COLO829 (cell line): ENCODE data around the gene USP43.
"Not testable (repeated sequence)": the region's sequence is repeated elsewhere in the genome, so short reads cannot be mapped to it uniquely, and the experiment has no call there.

Source experiments
- DNase-seq: peaks from one replicate; pipeline ENCODE4 v3.0.0; 2012; ENCODE audit warnings: low spot score

Gene USP43

DNA sequence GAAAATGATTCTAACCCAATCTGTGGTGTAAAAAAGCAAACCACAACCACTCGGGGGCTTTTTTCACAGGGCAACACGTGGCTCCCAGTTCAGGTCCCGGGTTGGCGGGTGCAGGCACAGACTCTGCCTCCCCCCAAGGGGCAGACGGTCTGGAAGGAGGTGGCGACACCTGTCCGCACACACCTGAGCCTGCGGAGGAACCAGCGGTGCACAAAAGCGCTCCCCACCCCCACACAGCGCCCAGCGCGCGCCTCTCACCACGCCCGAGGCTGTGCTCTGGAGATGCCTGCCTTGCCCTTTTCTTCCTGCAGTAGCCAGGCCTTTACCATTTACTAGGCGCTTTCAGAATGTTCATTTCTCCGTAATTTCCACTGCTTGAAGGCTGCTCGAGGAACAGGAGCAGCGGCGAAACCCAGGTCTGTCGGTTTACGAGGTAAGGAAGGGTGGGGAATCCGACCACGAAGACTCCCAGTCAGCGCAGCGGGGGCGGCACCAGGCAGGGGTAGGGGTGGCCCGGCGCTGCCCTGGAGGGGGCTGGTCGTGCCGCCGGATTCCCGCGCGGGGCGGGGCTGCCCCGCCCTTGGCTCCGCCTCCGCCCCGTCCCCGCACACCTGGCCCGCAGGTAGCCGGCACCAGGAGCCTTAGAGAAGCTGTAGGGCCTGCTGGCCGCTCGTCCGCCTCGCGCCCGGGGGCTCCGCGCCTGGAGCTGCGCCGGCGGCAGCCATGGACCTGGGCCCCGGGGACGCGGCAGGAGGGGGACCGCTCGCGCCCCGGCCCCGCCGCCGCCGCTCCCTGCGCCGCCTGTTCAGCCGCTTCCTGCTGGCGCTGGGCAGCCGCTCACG is at the start of gene USP43:
Gene USP43, plus strand, starts transcription at position 608 of the 842 bp plus-strand sequence. Its CDS starts 116 bp downstream, at position 724.
- DNase-seq, result no peak

GRCh38 chr17:9597638-9598037 is 47.7 kb upstream of the USP43 start:
- DNase-seq, result not testable (repeated sequence)

- DNase-seq, result no peak
Measured at GRCh38 chr17:9598661-9599060, 46.7 kb upstream of the USP43 start.

- not testable (repeated sequence) for DNase-seq
Measured at GRCh38 chr17:9604583-9604982, 40.7 kb upstream of the USP43 start.

DNA sequence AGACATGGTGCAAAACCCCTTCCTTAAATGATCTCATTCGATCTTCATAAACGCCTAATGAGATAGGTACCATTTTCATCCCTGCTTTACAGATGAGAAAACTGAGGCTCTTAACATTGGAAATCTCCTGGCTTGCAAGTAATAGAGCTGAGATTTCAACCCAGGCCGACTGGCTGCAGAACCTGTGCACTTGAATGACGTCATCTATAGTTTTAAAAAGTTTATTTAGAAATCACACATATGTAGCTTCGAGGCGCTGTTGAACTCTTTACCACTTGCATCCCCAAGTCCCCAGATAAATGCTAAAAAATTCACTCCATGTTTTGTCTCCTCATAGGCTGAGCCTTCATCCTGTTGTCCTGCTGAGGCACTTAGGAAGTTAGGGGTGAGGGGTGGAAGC is 38.9 kb upstream of the USP43 start:
- no peak for DNase-seq

- not testable (repeated sequence) for DNase-seq
Measured at GRCh38 chr17:9607058-9607457, 38.3 kb upstream of the USP43 start.

GRCh38 chr17:9611557-9611956 is 33.8 kb upstream of the USP43 start:
- no peak for DNase-seq

DNA sequence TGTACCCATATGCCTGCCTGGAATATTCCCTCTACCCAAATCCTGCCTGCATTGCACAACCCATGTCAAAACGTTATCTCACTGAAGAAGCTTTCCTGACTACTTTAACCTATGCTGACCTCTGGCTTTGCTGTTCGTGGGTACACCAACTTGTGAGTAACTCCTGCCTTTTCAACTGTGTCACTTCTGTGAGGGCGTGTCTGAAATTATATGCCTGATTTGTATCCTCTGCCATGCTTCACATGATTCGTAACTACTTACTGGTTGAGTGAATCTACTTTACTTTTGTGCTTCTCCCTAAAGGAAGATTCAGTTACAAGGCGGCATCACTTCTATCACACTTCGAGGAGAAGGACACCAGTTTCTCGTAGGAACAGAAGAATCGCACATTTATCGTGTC is 33.3 kb upstream of the USP43 start:
- DNase-seq, result no peak

- DNase-seq, result no peak
Measured at GRCh38 chr17:9615486-9615885, 29.8 kb upstream of the USP43 start.

- DNase-seq, result no peak
Measured at GRCh38 chr17:9622961-9623360, 22.4 kb upstream of the USP43 start.

- DNase-seq, result no peak
Measured at GRCh38 chr17:9628509-9628908, 16.8 kb upstream of the USP43 start.

DNA sequence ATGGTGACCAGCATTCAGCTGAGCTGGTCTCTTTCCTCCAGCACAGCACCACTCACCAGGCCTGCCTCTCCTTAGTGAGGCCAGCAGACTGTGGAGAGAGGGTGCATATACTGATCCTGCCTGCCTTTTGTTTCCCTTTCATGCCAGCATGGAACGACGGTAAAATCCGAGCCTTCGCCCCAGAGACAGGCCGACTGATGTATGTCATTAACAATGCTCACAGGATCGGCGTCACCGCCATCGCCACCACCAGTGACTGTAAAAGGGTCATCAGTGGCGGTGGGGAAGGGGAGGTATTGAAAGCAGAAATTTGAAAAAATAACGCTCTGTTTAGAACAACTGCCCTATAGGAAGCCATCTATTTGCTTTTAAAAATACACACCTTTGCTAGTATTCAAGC is 12.6 kb upstream of the USP43 start:
- DNase-seq, result no peak

- no peak for DNase-seq
Measured at GRCh38 chr17:9635340-9635739, 10.0 kb upstream of the USP43 start.

DNA sequence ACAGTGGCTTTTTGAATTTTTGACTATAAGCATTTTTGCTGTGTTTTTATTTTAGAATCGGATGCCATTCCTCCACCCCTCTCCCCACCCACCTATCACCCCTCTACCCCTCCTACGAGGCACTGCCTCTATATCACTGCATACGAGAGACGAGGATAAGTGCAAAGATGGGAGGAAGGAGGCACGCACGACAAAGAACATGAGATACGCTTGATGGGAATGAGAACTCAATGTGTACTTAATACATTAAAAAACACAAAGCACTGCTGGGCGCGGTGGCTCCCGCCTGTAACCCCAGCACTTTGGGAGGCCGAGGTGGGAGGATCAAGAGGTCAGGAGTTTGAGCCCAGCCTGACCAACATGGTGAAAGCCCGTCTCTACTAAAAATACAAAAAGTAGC is 8.8 kb upstream of the USP43 start:
- no peak for DNase-seq

DNA sequence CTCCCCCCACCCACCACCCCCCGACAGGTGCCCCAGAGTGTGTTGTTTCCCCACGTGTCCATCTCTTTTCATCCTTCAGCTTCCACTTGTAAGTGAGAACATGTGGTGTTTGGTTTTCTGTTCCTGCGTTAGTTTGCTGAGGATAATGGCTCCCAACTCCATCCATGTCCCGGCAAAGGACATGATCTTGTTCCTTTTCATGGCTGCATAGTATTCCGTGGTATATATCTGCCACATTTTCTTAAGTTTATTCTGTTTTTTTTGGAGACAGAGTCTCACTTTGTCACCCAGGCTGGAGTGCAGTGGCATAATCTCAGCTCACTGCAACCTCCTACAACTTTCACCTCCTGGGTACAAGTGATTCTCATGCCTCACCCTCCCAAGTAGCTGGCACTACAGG is 4.9 kb upstream of the USP43 start:
- DNase-seq, result not testable (repeated sequence)

GRCh38 chr17:9643611-9644010 is 1.7 kb upstream of the USP43 start:
- no peak for DNase-seq

GRCh38 chr17:9645851-9646545 is 681 bp downstream of the USP43 start:
- no peak for DNase-seq

GRCh38 chr17:9646546-9646885 is 1.2 kb downstream of the USP43 start:
- no peak for DNase-seq

GRCh38 chr17:9647014-9647413 is 1.7 kb downstream of the USP43 start:
- DNase-seq, result no peak

- DNase-seq, result no peak
Measured at GRCh38 chr17:9648521-9649110, 3.3 kb downstream of the USP43 start.

DNA sequence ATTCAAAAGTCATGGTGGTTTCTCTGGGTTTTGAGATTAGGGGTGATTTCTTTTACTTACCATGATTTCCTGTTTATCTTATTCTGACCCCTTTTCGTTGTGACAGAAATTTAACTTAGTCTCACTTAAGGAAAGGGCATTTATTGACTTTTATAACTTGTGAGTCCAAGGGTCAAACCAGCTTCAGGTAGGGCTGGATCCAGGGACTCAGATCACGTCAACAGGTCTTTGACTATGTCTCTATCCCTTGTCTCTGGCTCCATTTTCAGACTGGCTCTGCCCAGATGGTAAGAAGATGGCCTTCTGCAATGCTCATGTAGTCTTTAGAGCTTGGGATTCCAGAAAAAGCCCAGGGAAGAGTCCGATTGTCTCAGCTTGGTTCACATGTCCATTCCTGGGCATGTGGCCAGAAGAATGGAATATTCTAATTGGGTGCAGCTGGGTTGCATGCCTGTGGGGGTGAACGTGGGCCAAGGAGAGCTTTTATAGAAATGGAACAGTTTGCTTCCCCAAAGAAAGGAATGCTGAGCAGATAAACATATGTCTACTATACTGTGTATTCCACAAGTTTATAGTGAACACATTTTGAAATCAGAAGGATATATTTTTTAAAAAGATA is 13.4 kb downstream of the USP43 start:
- DNase-seq, result no peak

DNA sequence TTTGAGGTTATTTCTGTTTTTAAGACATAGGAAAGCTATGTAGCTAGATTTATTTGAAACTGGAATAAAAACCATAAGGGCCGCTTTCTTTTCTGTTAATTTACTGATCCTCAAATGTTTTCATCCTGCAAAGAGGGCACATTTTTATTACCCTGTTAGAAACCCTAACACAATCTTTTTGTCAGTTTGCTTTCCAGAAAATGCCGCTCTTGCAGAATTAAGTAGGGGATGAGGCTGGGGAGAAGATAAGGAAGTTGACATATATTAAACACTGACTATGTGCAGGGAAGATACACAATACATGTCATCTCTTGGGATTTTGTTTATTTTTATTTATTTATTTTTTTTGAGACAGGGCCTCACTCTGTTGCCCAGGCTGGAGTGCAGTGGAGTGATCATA is 15.7 kb downstream of the USP43 start:
- no peak for DNase-seq

GRCh38 chr17:9663511-9663910 is 18.2 kb downstream of the USP43 start:
- not testable (repeated sequence) for DNase-seq
